Panc1 (cell line): ENCODE results near the gene GPRIN3.

ENCODE experiments used
- CTCF ChIP-seq: fragments of 450-650 bp; IDR thresholded peaks from 2 replicates; pipeline ENCODE4 v1.5.1; 2017; ENCODE audit warnings: mild to moderate bottlenecking
- POLR2AphosphoS5 ChIP-seq: IDR thresholded peaks from 2 replicates; pipeline ENCODE4 v1.6.1; 2012; ENCODE audit warnings: mild to moderate bottlenecking, low read depth, low read length, moderate library complexity
- REST ChIP-seq, 2 experiments: IDR thresholded peaks; 2 replicates each; pipeline ENCODE4 v1.6.1; 2011 to 2012; ENCODE audit warnings: low read depth in 2 of 2, control low read depth in 1 of 2, low read length in 1 of 2, mild to moderate bottlenecking in 1 of 2, moderate library complexity in 1 of 2; ENCODE audit not compliant: insufficient read depth in 1 of 2
- SIN3A ChIP-seq: IDR thresholded peaks from 2 replicates; pipeline ENCODE4 v1.6.1; 2012; ENCODE audit warnings: low read depth, mild to moderate bottlenecking, low read length, moderate library complexity, borderline replicate concordance; ENCODE audit not compliant: insufficient read depth

GRCh38 chr4:89196056-89196674 lies 111.4 kb downstream of the GPRIN3 start:
- TF ChIP-seq CTCF (no peak), POLR2AphosphoS5 (no peak), SIN3A (no peak), REST (IDR thresholded peaks at IDR 0.05; ENCODE audit: insufficient read depth in 1 of 2, low read depth in 2 of 2, low read length in 1 of 2) (no peak)
